IMR-90 (cell line): ENCODE results near the gene GRAMD1B.

Experiments used
- MAFK ChIP-seq: IDR thresholded peaks from 2 replicates; pipeline ENCODE4 v1.6.1; 2012; ENCODE audit warnings: low read depth, low read length, improper control_type of control experiment
- POLR2A ChIP-seq: IDR thresholded peaks from 2 replicates; pipeline ENCODE4 v1.6.1; 2012; ENCODE audit warnings: mild to moderate bottlenecking, low read depth, low read length

GRCh38 chr11:123608945-123609344 lies 178.9 kb downstream of the GRAMD1B start:
- no peak for TF ChIP-seq POLR2A
- no peak for TF ChIP-seq MAFK
